ENCODE measurements around the gene SLC44A3. TPM values are rescaled to one million over a fixed set of nuclear protein-coding genes. Genes with fewer than 3 reads are reported as not detected.

Gene SLC44A3
- total RNA-seq, 1 donor from 2014 or later = 19.3 TPM

DNA sequence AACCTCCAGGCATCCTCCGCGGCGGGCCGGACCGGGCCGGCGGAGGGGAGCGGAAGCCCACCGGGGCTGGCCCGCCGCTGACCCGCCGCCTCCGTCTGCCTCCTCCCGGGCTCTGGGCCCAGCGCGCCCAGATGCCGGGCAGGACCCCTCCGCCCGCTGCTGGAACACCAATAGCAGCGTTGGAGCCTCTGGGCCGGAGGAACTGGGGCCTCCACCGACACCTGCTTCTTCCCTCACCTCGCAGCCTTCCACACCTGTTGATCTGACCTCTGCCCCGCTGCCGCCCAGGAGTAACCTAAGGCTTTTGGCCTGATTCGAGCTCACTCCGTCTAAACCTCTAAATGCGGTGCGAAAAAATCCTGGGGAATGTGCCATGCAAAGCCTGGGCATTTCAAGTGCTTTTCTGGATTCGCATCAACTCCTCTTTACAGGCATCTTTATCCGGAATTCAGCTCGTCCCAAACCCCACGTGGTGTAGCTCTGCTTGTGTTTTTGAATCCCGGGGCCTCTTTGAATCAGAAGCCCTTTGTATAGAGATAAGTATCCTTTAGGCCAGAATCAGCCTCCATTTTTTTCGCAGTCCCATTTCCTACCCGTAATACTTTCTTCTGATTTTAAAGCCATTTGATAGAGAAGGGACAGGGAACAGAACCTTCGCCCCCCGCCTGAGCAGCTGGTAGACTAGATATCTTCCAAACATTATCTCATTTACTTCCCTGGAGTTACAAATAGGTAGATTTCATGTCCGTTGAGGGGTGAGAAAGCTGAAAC is 107.4 kb downstream of the SLC44A3 start:
- peak overlapping the region; percentile 69 for H3K4me3 ChIP-seq
- H3K36me3 ChIP-seq = no peaks in the 10 kb centered on the region
- peaks cover 10% of the 10 kb centered on the region for H3K27me3 ChIP-seq (ENCODE audit: low read depth)
- H3K9me3 ChIP-seq = no peaks in the 10 kb centered on the region
- TF ChIP-seq, protein P1, sequence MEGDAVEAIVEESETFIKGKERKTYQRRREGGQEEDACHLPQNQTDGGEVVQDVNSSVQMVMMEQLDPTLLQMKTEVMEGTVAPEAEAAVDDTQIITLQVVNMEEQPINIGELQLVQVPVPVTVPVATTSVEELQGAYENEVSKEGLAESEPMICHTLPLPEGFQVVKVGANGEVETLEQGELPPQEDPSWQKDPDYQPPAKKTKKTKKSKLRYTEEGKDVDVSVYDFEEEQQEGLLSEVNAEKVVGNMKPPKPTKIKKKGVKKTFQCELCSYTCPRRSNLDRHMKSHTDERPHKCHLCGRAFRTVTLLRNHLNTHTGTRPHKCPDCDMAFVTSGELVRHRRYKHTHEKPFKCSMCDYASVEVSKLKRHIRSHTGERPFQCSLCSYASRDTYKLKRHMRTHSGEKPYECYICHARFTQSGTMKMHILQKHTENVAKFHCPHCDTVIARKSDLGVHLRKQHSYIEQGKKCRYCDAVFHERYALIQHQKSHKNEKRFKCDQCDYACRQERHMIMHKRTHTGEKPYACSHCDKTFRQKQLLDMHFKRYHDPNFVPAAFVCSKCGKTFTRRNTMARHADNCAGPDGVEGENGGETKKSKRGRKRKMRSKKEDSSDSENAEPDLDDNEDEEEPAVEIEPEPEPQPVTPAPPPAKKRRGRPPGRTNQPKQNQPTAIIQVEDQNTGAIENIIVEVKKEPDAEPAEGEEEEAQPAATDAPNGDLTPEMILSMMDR (IDR thresholded peaks at IDR 0.05) = no peak
- peak overlapping the region; percentile 96 for H3K27ac ChIP-seq
- ATAC-seq = no peak
- peaks cover 62% of the 10 kb centered on the region for H3K4me1 ChIP-seq
- intact Hi-C loops (cut with DNase I) = loop anchor here (10.0 kb wide), 1 partner anchor 63 kb away; no protein-coding TSS in a partner anchor
- peak; percentile 67 for DNase-seq

DNA sequence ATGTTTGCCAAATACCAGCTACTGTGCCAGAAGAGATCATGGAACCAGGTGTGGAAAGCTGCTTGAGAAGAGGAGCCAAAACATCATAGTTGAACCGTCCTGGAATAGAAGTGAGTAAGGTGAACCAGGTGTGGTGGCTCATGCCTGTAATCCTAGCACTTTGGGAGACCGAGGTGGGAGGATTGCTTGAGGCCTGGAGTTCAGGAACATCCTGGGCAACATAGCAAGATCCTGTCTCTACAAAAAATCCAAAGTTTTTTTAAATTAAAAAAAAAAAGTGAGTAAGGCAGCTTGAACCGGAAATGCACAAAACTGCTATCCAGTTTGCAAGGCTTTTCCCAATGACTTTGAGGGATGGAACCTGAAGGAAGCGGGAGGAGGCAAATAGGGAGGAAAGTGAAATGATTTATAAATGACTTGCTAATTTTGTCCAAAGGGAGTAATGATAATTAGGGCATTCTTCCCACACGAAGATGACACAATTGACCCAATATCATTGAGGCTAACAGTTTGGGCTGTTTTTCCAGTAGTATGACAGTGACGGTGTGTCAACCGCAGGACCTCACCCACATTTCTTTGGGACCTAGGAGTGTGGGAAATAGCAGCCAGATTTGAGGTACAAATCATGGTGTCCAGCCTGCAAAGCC is 108.3 kb downstream of the SLC44A3 start:
- Histone ChIP-seq H3K9me3 (no peaks in the 10 kb centered on the region), H3K36me3 (peaks cover 3% of the 10 kb centered on the region), H3K4me1 (peaks cover 53% of the 10 kb centered on the region), H3K27me3 (ENCODE audit: low read depth) (peaks cover 10% of the 10 kb centered on the region), H3K27ac (peak overlapping the region; percentile 96), H3K4me3 (peak overlapping the region; percentile 69)
- ATAC-seq (no peak), DNase-seq (no peak)
- intact Hi-C loops (cut with DNase I) = loop anchor here (10.0 kb wide), 1 partner anchor 64 kb away; no protein-coding TSS in a partner anchor
- TF ChIP-seq, protein P1 (IDR thresholded peaks at IDR 0.05) = no peak

DNA sequence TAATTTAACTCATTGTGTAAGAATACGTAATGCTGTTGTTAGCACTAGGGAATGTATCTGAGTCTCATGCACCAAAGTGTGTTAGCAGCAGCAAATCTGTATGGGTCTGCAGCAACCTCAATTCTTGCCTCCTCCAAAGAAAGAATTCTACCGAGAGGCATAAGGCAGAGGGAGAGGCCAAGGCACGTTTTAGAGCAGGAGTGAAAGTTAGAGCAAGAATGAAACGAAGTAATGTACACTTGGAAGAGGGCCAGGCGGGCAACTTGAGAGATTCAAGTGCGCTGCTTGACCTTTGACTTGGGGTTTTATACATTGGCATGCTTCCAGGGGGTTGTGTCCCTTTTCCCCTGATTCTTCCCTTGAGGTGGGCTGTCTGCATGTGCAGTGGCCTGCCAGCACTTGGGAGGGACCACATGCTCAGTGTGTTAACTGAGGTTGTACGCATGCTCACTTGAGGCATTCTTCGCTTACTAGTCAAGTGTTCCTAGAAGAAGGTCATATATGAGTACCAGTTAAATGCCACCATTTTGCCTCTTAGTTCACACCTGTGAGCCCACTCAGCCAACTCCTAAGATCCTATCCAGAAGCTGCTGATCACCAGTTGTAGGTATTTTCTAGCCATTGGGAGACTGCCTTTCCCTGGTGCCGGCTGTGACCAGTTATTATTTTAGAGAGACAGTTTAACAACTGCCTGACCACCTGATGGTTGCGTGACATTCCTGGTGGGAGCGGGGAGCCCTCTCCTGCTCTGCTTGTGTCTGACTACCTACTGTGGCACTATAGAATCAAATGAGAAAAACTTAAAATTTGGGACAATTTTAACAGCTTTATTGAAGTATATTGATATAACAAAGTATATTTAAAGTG is 109.4 kb downstream of the SLC44A3 start:
- Histone ChIP-seq H3K36me3 (peaks cover 3% of the 10 kb centered on the region), H3K4me3 (peak overlapping the region; percentile 69), H3K27me3 (ENCODE audit: low read depth) (peaks cover 10% of the 10 kb centered on the region), H3K4me1 (peaks cover 42% of the 10 kb centered on the region), H3K9me3 (no peaks in the 10 kb centered on the region), H3K27ac (peak overlapping the region; percentile 96)
- intact Hi-C loops (cut with DNase I) = loop anchor here (10.0 kb wide), 1 partner anchor 65 kb away; no protein-coding TSS in a partner anchor
- ATAC-seq (no peak), DNase-seq (no peak)
- TF ChIP-seq, protein P1 (IDR thresholded peaks at IDR 0.05) = no peak

DNA sequence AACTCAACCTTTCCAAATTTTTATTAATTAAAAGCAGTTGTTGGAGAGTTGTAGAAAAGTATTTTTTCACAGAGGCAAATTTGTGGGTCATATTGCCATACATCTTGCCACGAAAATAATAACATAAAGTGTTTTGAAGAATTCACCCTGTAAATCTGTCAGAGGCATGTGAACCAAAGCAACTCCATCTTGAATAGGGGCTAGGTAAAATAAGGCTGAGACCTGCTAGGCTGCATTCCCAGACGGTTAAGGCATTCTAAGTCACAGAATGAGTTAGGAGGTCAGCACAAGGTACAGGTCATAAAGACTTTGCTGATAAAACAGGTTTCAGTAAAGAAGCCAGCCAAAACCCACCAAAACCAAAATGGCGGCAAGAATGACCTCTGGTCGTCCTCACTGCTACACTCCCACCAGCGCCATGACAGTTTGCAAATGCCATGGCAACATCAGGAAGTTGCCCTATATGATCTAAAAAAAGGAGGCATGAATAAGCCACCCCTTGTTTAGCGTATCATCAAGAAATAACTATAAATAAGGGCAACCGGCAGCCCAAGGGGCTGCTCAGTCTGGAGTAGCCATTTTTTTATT is 111.2 kb downstream of the SLC44A3 start:
- ATAC-seq = no peak
- intact Hi-C loops (cut with DNase I) = no loop called here
- no peak for DNase-seq
- Histone ChIP-seq H3K27ac (no peak overlapping the region), H3K4me3 (no peak overlapping the region), H3K36me3 (peaks cover 3% of the 10 kb centered on the region), H3K9me3 (no peaks in the 10 kb centered on the region), H3K4me1 (peaks cover 38% of the 10 kb centered on the region), H3K27me3 (ENCODE audit: low read depth) (peaks cover 6% of the 10 kb centered on the region)
- TF ChIP-seq, protein P1 (IDR thresholded peaks at IDR 0.05) = no peak

DNA sequence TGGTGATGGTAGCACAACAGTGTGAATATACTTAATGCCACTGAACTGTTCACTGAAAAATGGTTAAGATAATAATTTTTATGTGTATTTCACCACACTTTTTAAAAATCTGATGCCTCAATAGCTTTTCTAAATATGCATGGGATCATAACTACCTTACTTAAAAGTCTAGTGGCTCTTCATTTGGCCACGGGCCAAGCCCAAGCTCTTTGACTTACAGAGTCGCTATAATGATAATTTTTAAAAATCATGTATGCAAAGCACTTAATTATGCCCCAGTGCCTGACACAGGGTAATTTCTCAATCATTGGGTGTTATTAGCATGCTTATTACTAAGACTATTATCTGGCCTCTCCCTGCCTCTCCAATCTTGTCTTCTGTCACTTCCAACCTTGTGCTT is 114.4 kb downstream of the SLC44A3 start:
- Histone ChIP-seq H3K4me1 (peaks cover 18% of the 10 kb centered on the region), H3K36me3 (peaks cover 3% of the 10 kb centered on the region), H3K4me3 (no peak overlapping the region), H3K9me3 (no peaks in the 10 kb centered on the region), H3K27me3 (ENCODE audit: low read depth) (no peaks in the 10 kb centered on the region), H3K27ac (no peak overlapping the region)
- intact Hi-C loops (cut with DNase I) = no loop called here
- TF ChIP-seq, protein P1 (IDR thresholded peaks at IDR 0.05) = no peak
- DNase-seq (no peak), ATAC-seq (no peak)

Data from lower lobe of right lung (tissue), 2 donors.